Body of pancreas (tissue), 4 donors: Measurements from ENCODE around the gene TRPM3.

ENCODE experiments used
- POLR2A ChIP-seq, 3 donors: fragments of 450-650 bp; IDR thresholded peaks; one replicate each; pipeline ENCODE4 v1.6.1; 2016; ENCODE audit warnings: antibody characterized with exemption in 3 of 3, mild to moderate bottlenecking in 2 of 3
- TF ChIP-seq, protein P1 (sequence below), 7 experiments: fragments of 450-650 bp in 4 of 7; fragments of 200-600 bp in 3 of 7; sonication (generic) in 3 of 7; IDR thresholded peaks; one replicate each; pipeline ENCODE4 v1.5.1; 2016 to 2019; ENCODE audit warnings: antibody characterized with exemption in 7 of 7

DNA sequence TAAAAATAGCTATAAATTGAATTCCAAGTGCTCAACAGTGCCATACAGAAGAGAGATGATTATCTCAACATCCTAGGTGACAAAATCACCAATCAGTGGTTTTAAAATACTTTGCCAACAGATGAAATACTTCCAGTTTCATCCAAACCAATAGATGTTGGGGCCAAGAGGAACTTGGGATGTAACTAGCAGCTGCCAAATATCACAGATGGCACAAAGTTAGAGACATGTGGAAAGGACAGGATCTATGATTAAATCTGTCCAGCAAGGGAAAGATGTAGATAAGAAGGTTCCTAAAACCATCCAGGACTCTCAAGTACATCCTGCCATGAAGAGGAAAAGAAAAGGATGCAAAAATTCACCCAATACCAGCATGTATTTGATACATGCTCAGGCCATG lies 23.8 kb downstream of the TRPM3 start:
- TF ChIP-seq, protein P1, sequence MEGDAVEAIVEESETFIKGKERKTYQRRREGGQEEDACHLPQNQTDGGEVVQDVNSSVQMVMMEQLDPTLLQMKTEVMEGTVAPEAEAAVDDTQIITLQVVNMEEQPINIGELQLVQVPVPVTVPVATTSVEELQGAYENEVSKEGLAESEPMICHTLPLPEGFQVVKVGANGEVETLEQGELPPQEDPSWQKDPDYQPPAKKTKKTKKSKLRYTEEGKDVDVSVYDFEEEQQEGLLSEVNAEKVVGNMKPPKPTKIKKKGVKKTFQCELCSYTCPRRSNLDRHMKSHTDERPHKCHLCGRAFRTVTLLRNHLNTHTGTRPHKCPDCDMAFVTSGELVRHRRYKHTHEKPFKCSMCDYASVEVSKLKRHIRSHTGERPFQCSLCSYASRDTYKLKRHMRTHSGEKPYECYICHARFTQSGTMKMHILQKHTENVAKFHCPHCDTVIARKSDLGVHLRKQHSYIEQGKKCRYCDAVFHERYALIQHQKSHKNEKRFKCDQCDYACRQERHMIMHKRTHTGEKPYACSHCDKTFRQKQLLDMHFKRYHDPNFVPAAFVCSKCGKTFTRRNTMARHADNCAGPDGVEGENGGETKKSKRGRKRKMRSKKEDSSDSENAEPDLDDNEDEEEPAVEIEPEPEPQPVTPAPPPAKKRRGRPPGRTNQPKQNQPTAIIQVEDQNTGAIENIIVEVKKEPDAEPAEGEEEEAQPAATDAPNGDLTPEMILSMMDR (IDR thresholded peaks at IDR 0.05), result no peak
- TF ChIP-seq POLR2A (IDR thresholded peaks at IDR 0.05), result no peak
